ENCODE data around the gene MCOLN3. TPM values are rescaled to one million over a fixed set of nuclear protein-coding genes. Genes with fewer than 3 reads are reported as not detected.
A peak's percentile ranks its signal among the peaks of the same experiment; 100 is the strongest.
"Not testable (repeated sequence)": the region's sequence is repeated elsewhere in the genome, so short reads cannot be mapped to it uniquely, and the experiment has no call there.

Gene MCOLN3
- total RNA-seq, 1 experiment from 2014 or later: 1.2 TPM

DNA sequence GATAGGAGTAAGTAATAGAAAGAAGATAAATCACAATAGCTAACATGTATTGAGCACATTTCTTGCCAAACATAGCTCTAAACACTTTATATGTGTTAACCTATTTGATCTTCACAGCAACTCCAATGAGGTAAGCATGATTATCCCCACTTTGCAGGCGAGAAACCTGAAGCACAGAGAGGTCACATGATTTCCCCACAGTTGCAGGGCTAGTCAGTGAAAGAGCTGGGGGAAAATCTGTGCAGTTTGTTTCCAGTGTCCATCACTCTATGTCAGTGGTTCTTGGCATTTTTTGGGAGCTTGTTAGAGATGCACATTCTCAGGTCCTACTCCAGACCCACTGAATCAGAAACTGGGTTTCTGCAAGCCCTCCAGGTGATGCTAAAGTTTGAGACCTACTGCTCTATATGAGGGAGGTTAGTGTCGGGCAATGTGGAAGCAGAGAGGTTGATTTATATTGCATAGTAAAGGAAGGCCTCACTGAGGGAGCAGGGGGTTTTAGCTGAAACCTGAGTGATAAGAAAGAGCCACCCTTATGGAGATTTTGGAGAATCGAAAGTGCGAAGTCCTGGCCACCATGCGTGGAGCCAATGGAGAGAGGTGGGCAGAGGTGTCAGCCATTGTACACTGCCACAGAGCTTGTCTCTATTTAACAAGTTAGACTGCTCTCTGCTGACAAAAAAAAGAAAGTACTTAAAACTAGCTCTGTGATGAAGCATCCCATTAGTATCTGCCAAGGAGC, 20.9 kb downstream of the MCOLN3 start:
- no peaks in the 10 kb centered on the region for H3K27me3 ChIP-seq (ENCODE audit: control insufficient read depth, insufficient read depth, low read length)
- H3K4me3 ChIP-seq (ENCODE audit: insufficient read depth, low read depth, low read length): no peak overlapping the region
- H3K36me3 ChIP-seq (replicated peaks; ENCODE audit: control insufficient read depth, insufficient read depth, low read length): no peaks in the 10 kb centered on the region
- DNase-seq: no peak

- no peaks in the 10 kb centered on the region for H3K27me3 ChIP-seq (ENCODE audit: control insufficient read depth, insufficient read depth, low read length)
- no peak for DNase-seq
- no peaks in the 10 kb centered on the region for H3K36me3 ChIP-seq (replicated peaks; ENCODE audit: control insufficient read depth, insufficient read depth, low read length)
- H3K4me3 ChIP-seq (ENCODE audit: insufficient read depth, low read depth, low read length): no peak overlapping the region
Observed at GRCh38 chr1:85025940-85026339, 22.4 kb downstream of the MCOLN3 start.

DNA sequence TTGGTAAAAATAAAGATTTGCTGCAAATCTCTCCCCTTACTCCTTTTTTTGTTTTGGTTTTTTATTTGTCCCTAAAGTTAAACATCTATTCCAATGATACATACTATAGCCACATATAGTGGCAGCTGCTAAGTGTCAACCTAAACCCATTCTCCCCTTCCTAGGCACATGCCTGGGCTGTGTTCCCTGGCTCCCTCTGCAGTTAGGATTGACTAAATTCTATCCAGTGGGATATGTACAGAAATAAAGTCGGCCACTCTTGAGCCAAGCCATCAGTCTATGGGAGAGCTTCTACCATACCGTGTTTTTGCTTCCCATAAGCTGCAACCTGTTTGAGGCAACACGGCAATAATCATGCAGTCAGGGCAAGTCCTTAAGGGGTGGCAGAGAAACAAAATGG, 23.6 kb downstream of the MCOLN3 start:
- no peak for DNase-seq
- no peak overlapping the region for H3K4me3 ChIP-seq (ENCODE audit: insufficient read depth, low read depth, low read length)
- H3K36me3 ChIP-seq (replicated peaks; ENCODE audit: control insufficient read depth, insufficient read depth, low read length): no peaks in the 10 kb centered on the region
- no peaks in the 10 kb centered on the region for H3K27me3 ChIP-seq (ENCODE audit: control insufficient read depth, insufficient read depth, low read length)

GRCh38 chr1:85022700-85023099, 25.6 kb downstream of the MCOLN3 start:
- no peak for DNase-seq
- Histone ChIP-seq H3K27me3 (ENCODE audit: control insufficient read depth, insufficient read depth, low read length) (no peaks in the 10 kb centered on the region), H3K4me3 (ENCODE audit: insufficient read depth, low read depth, low read length) (no peak overlapping the region), H3K36me3 (replicated peaks; ENCODE audit: control insufficient read depth, insufficient read depth, low read length) (no peaks in the 10 kb centered on the region)

DNA sequence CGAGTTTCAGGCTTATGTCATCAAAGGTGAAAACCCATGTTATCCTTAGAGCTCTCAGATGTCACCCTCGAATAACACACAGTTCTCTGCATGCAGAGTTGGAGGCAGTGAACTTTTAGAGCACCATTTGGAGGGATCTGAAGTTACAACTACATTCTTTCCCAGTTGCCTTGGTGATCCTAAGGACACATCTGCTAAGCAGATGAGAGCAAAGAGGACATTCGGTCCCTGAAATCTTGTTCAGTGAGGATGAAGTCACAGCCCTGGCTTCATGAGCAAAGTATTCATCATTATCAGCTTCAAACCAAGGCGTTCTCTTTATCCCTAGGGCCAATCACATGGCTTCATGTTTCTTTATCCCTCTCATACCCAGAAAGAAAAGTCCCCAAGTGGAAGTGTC, 28.3 kb downstream of the MCOLN3 start:
- Histone ChIP-seq H3K36me3 (replicated peaks; ENCODE audit: control insufficient read depth, insufficient read depth, low read length) (no peaks in the 10 kb centered on the region), H3K4me3 (ENCODE audit: insufficient read depth, low read depth, low read length) (no peak overlapping the region), H3K27me3 (ENCODE audit: control insufficient read depth, insufficient read depth, low read length) (no peaks in the 10 kb centered on the region)
- no peak for DNase-seq

GRCh38 chr1:85015826-85016225, 32.5 kb downstream of the MCOLN3 start:
- no peak for DNase-seq

GRCh38 chr1:85005641-85006040, 42.7 kb downstream of the MCOLN3 start:
- DNase-seq; H3K27me3 ChIP-seq (ENCODE audit: control insufficient read depth, insufficient read depth, low read length); H3K36me3 ChIP-seq (replicated peaks; ENCODE audit: control insufficient read depth, insufficient read depth, low read length); H3K4me3 ChIP-seq (ENCODE audit: insufficient read depth, low read depth, low read length): not testable (repeated sequence)

More at GRCh38 chr1:85015826-85016225, 32.5 kb downstream of the MCOLN3 start:
- Histone ChIP-seq H3K36me3 (replicated peaks; ENCODE audit: control insufficient read depth, insufficient read depth, low read length) (no peaks in the 10 kb centered on the region), H3K27me3 (ENCODE audit: control insufficient read depth, insufficient read depth, low read length) (no peaks in the 10 kb centered on the region), H3K4me3 (ENCODE audit: insufficient read depth, low read depth, low read length) (no peak overlapping the region)

DNA sequence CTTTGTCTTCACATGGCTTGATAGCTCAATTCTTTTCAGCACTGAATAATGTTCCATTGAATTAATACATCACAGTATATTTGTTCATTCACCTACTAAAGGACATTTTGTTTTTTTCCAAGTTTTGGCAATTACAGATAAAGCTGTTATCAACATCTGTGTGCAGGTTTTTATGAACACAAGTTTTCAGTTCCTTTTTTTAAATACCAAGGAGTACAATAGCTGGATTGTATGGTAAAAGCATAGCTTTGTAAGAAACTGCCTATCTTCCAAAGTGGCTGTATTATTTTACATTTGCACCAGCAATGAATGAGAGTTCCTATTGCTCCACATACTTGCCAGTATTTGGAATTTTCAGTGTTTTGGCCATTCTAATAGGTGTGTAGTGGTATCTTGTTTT, 46.6 kb downstream of the MCOLN3 start:
- Histone ChIP-seq H3K4me3 (ENCODE audit: insufficient read depth, low read depth, low read length) (no peak overlapping the region), H3K27me3 (ENCODE audit: control insufficient read depth, insufficient read depth, low read length) (peaks cover 44% of the 10 kb centered on the region), H3K36me3 (replicated peaks; ENCODE audit: control insufficient read depth, insufficient read depth, low read length) (no peaks in the 10 kb centered on the region)
- DNase-seq: no peak

DNA sequence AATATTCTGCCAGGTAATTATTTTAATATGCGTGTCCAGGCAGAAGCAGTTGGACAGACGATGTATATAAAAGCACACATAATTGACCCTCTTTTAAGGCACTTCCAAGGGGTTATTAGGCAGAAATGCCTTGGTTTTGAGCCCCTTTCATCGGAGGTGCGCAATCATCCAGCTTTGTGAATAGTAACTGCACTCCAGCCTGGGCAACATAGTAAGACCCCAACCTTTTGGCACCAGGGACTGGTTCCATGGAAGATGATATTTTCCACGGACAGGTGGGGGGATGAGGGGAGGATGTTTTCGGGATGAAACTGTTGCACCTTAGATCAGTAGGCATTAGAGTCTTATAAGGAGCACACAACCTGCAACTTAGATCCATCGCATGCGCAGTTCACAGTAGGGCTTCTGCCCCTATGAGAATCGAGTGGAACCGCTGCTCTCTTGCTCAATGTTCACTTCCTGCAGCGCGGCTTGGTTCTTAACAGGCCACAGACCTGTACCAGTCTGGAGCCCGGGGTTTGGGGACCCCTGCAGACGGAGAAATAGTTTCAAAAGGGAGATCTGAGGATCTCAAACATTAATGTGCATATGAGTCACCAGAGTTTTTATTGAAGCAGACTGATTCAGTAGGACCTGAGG, 49.5 kb downstream of the MCOLN3 start:
- Histone ChIP-seq H3K4me3 (ENCODE audit: insufficient read depth, low read depth, low read length) (no peak overlapping the region), H3K27me3 (ENCODE audit: control insufficient read depth, insufficient read depth, low read length) (peaks cover 65% of the 10 kb centered on the region), H3K36me3 (replicated peaks; ENCODE audit: control insufficient read depth, insufficient read depth, low read length) (no peaks in the 10 kb centered on the region)
- peak; percentile 19 for DNase-seq

- no peaks in the 10 kb centered on the region for H3K36me3 ChIP-seq (replicated peaks; ENCODE audit: control insufficient read depth, insufficient read depth, low read length)
- peak overlapping the region; percentile 63 for H3K4me3 ChIP-seq (ENCODE audit: insufficient read depth, low read depth, low read length)
- peak; percentile 74 for DNase-seq
- H3K27me3 ChIP-seq (ENCODE audit: control insufficient read depth, insufficient read depth, low read length): peaks cover 65% of the 10 kb centered on the region
Observed at GRCh38 chr1:84997667-84998600, 50.4 kb downstream of the MCOLN3 start.

GRCh38 chr1:84996846-84997666, 51.2 kb downstream of the MCOLN3 start, which contains the start of gene MCOLN2:
Gene MCOLN2 (minus strand): TSS chr1:84997113. CDS start chr1:84996872, 241 bp downstream.
- DNase-seq: peak; percentile 89
- Histone ChIP-seq H3K27me3 (ENCODE audit: control insufficient read depth, insufficient read depth, low read length) (peaks cover 65% of the 10 kb centered on the region), H3K4me3 (ENCODE audit: insufficient read depth, low read depth, low read length) (peak within 1 kb of the TSS; percentile 63), H3K36me3 (replicated peaks; ENCODE audit: control insufficient read depth, insufficient read depth, low read length) (no peaks in the 10 kb centered on the region)

DNA sequence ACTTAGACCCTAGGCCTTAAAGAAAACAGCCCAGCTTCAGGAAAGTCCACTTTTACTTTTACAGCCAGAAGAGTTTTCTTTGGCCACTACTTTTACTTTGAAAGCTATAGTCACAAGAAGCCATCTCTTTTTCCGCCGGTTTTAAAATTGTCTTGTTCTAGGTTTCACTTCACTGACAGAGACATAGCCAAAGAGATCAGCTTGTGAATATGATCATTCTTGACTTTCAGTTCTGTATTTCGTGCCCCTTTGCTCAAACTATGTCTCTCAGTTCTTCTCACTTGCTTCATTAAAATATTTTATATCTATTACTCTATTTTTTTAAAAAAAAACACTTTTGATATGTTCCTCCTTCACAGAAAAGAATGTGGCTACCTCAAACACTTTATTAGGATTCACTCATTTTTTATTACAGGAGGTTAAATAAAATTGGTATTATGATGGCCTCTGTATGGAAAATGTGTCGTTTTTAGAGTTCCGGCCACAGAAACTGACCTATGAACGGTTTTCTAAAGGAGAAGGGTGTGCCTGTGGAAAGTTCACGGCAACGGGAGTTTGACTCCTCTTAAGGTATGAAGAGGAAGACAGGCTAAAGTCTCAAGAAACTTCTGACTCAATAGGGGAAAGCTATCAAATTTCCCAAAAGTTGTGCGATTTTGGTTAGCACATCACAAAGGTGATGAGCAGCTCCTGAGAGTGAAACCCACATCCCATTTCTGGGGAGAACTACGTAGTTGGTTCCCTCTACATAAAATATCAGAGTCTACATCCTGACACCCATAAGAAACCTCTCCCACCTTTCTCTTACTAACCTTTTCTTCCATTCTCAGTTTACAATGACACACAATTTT, 52.6 kb downstream of the MCOLN3 start:
- Histone ChIP-seq H3K4me3 (ENCODE audit: insufficient read depth, low read depth, low read length) (no peak overlapping the region), H3K36me3 (replicated peaks; ENCODE audit: control insufficient read depth, insufficient read depth, low read length) (no peaks in the 10 kb centered on the region), H3K27me3 (ENCODE audit: control insufficient read depth, insufficient read depth, low read length) (peaks cover 56% of the 10 kb centered on the region)
- no peak for DNase-seq

Measured in H7 (cell line).